WTC11 (cell line): Measurements from ENCODE around the gene CARD11.

Experiments used
- ARID4B ChIP-seq: sonication (generic); formaldehyde crosslinking; IDR thresholded peaks from 2 replicates; pipeline ENCODE4 v1.8.0; 2023; ENCODE audit warnings: missing genetic modification reagents, mild to moderate bottlenecking, borderline replicate concordance
- ATF6 ChIP-seq: sonication (generic); formaldehyde crosslinking; IDR thresholded peaks from 2 replicates; pipeline ENCODE4 v1.8.1; 2023; ENCODE audit warnings: mild to moderate bottlenecking, missing genetic modification reagents
- CDX4 ChIP-seq: fragments of 250-450 bp; sonication (Bioruptor Pico); IDR thresholded peaks from 2 replicates; pipeline ENCODE4 v1.9.0; 2021; ENCODE audit warnings: moderate library complexity, mild to moderate bottlenecking, inconsistent platforms, borderline replicate concordance
- CTCF ChIP-seq: fragments of 200-600 bp; IDR thresholded peaks from 2 replicates; pipeline ENCODE4 v1.8.0; 2022; ENCODE audit warnings: antibody characterized with exemption
- E2F1 ChIP-seq: sonication (generic); formaldehyde crosslinking; IDR thresholded peaks from 2 replicates; pipeline ENCODE4 v1.8.0; 2022; ENCODE audit warnings: mild to moderate bottlenecking, missing genetic modification reagents
- E2F4 ChIP-seq: sonication (generic); formaldehyde crosslinking; IDR thresholded peaks from 2 replicates; pipeline ENCODE4 v1.8.1; 2022; ENCODE audit warnings: low read depth, mild to moderate bottlenecking, moderate library complexity, missing genetic modification reagents, borderline replicate concordance
- ELF4 ChIP-seq: sonication (generic); formaldehyde crosslinking; IDR thresholded peaks from 2 replicates; pipeline ENCODE4 v1.8.1; 2022; ENCODE audit warnings: low read depth, mild to moderate bottlenecking, moderate library complexity, missing genetic modification reagents
- ETV6 ChIP-seq: sonication (generic); formaldehyde crosslinking; IDR thresholded peaks from 2 replicates; pipeline ENCODE4 v1.8.1; 2022; ENCODE audit warnings: mild to moderate bottlenecking, missing genetic modification reagents
- FOXP1 ChIP-seq: sonication (generic); formaldehyde crosslinking; IDR thresholded peaks from 2 replicates; pipeline ENCODE4 v1.8.0; 2022; ENCODE audit warnings: missing genetic modification reagents, mild to moderate bottlenecking, moderate library complexity, borderline replicate concordance
- IRF1 ChIP-seq: sonication (generic); formaldehyde crosslinking; IDR thresholded peaks from 2 replicates; pipeline ENCODE4 v1.8.0; 2023; ENCODE audit warnings: missing genetic modification reagents
- NFE2L1 ChIP-seq: sonication (generic); formaldehyde crosslinking; IDR thresholded peaks from 2 replicates; pipeline ENCODE4 v1.8.1; 2023; ENCODE audit warnings: missing genetic modification reagents
- SP1 ChIP-seq: sonication (generic); formaldehyde crosslinking; conservative IDR thresholded peaks from 2 replicates; pipeline ENCODE4 v1.8.1; 2022; ENCODE audit warnings: missing genetic modification reagents
- TCF7 ChIP-seq: sonication (generic); formaldehyde crosslinking; IDR thresholded peaks from 2 replicates; pipeline ENCODE4 v1.8.0; 2022; ENCODE audit warnings: mild to moderate bottlenecking, low read depth, missing genetic modification reagents, moderate library complexity
- TEAD4 ChIP-seq: sonication (generic); formaldehyde crosslinking; IDR thresholded peaks from 2 replicates; pipeline ENCODE4 v1.8.0; 2022; ENCODE audit warnings: mild to moderate bottlenecking, missing genetic modification reagents

GRCh38 chr7:2909043-2909442 lies 134.6 kb downstream of the CARD11 start:
- no peak for TF ChIP-seq E2F4
- TF ChIP-seq CDX4 (CRISPR knock-in tag), result no peak
- TF ChIP-seq IRF1 (CRISPR knock-in tag), result no peak
- TF ChIP-seq ARID4B, result no peak
- TF ChIP-seq ATF6, result no peak
- no peak for TF ChIP-seq SP1 (CRISPR knock-in tag)
- TF ChIP-seq CTCF, result no peak
- TF ChIP-seq TEAD4 (CRISPR knock-in tag), result no peak
- no peak for TF ChIP-seq ELF4 (CRISPR knock-in tag)
- no peak for TF ChIP-seq NFE2L1 (CRISPR knock-in tag)
- no peak for TF ChIP-seq ETV6 (CRISPR knock-in tag)
- TF ChIP-seq TCF7, result no peak
- TF ChIP-seq E2F1, result no peak
- TF ChIP-seq FOXP1 (CRISPR knock-in tag), result no peak
